Measurements from ENCODE around the gene GDPGP1. TPM values are rescaled to one million over a fixed set of nuclear protein-coding genes. Genes with fewer than 3 reads are reported as not detected.

The GDPGP1 gene
- total and polyA plus RNA-seq, 3 experiments from 2014 or later = 0.85 to 11.6 (median 10.3) TPM

DNA sequence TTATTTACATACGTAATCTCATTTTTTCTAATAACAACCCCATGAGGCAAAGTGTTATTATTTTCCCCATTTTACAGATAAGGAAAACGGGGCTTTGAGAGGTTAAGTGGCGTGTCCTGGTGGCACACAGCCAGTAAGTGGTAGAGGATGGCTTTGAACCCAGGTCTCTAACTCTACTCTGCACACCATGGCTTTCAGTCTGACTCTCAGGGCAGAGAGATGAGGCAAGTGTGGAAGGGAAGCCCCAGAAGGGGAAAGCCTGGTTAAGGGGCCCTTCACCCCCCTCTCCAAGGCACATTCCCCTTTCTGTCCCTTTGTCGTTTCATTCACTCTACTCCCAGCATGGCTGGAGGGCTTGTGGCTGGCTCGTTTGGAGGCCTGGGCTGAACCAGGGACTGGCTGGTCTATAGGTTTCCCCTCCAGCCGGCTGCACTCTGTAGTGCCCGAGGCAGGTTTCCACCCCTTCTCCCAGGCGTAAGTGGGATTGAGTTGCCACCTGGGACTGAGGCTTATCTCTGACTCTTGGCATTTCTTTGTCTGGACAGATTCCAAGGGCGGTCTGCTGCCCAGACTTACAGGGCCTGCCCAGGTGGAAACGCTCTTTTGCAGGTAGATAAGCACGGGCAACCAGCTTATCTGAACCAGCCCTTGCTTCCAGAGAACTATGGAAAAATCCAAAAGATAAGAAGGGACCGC is 20.7 kb upstream of the GDPGP1 start:
- Mint-ChIP-seq H3K4me1 (peaks cover 20 to 34% (median 32%) of the 10 kb centered on the region in 3 donors), H3K36me3 (peaks cover 0 to 12% (median 2%) of the 10 kb centered on the region in 3 donors), H3K9me3 (no peaks in the 10 kb centered on the region), H3K4me3 (no peak overlapping the region), H3K27ac (peak overlapping the region in 2 of 8 donors; percentile 42 to 68), H3K27me3 (no peaks in the 10 kb centered on the region)
- no peaks in the 10 kb centered on the region for H3K36me3 ChIP-seq (ENCODE audit: insufficient read depth, low read length)
- H3K9me3 ChIP-seq (ENCODE audit: low read length) = no peaks in the 10 kb centered on the region
- no peak for DNase-seq
- ChIA-PET CTCF (interaction anchor here (0.9 to 1.4 kb wide), 4 partner anchors 8 to 14 kb away, joined by 3 read pairs; partner anchors contain the start of gene SEMA4B), POLR2A (no interaction called here)
- no peaks in the 10 kb centered on the region for H3K27me3 ChIP-seq (ENCODE audit: insufficient read depth, low read length, poor library complexity, severe bottlenecking)
- no peak overlapping the region for H3K4me3 ChIP-seq (ENCODE audit: low read length)
- H3K4me1 ChIP-seq (ENCODE audit: insufficient read depth, low read length) = peaks cover 10% of the 10 kb centered on the region
- no peak overlapping the region for H3K27ac ChIP-seq (ENCODE audit: low read depth, low read length)

DNA sequence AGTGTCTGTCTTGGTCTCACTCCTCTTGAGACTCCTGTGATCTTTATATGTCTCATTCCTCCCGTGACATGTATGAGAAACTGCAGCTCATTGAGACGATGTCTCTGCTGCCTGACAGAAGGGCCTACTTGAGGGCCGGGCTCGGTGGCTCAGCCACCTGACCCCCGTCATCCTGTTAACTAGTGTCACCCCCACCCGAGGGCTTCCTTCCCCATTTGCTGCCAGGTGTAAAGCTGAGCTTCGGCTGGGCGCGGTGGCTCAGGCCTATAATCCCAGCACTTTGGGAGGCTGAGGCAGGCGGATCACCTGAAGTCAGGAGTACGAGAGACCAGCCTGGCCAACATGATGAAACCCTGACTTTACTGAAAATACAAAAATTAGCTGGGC is 20.2 kb upstream of the GDPGP1 start:
- Histone ChIP-seq H3K36me3 (ENCODE audit: insufficient read depth, low read length) (no peaks in the 10 kb centered on the region), H3K27ac (ENCODE audit: low read depth, low read length) (no peak overlapping the region), H3K4me3 (ENCODE audit: low read length) (no peak overlapping the region), H3K9me3 (ENCODE audit: low read length) (no peaks in the 10 kb centered on the region), H3K27me3 (ENCODE audit: insufficient read depth, low read length, poor library complexity, severe bottlenecking) (no peaks in the 10 kb centered on the region), H3K4me1 (ENCODE audit: insufficient read depth, low read length) (peaks cover 10% of the 10 kb centered on the region)
- CTCF ChIA-PET = interaction anchor here (0.9 to 1.4 kb wide), 3 partner anchors 13 to 73 kb away, joined by 3 to 4 read pairs (median 3); no protein-coding TSS in a partner anchor
- Mint-ChIP-seq H3K27me3 (no peaks in the 10 kb centered on the region), H3K4me1 (peaks cover 23 to 38% (median 36%) of the 10 kb centered on the region in 3 donors), H3K4me3 (no peak overlapping the region), H3K9me3 (no peaks in the 10 kb centered on the region), H3K27ac (peak overlapping the region in 2 of 8 donors; percentile 42 to 68), H3K36me3 (peaks cover 0 to 14% (median 2%) of the 10 kb centered on the region in 3 donors)
- DNase-seq = no peak
- POLR2A ChIA-PET = no interaction called here

DNA sequence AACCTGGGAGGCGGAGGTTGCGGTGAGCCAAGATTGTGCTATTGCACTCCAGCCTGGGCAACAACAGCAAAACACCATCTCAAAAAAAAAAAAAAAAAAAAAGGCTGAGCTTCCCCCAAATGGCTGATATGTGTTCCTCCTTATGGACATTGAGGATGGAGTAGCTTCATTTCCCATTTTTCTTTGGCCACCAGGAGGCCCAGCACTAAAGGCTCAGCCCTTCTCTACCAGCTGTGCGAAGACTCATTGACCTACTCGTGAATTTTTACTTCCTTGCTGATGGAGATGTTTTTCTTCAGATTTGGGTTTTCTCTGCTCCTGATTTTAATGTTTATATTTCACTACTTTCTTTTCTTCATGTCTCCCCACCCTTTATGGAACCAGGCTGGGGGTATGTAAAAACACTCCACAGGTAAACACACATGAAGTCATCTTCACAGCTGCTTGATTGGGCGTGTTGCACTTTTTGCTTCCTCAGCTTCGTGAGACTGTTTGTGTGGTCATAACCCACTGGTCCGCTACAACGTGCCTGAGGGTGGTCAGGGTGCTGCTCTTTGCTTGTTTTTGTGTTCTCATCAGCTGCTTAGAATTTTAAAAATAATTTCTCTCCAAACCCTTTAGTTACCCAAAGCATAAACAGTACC is 19.3 kb upstream of the GDPGP1 start:
- no peak for DNase-seq
- no peaks in the 10 kb centered on the region for H3K27me3 Mint-ChIP-seq
- H3K4me3 ChIP-seq (ENCODE audit: low read length) = no peak overlapping the region
- no peaks in the 10 kb centered on the region for H3K9me3 Mint-ChIP-seq
- H3K4me1 Mint-ChIP-seq = peaks cover 24 to 39% (median 32%) of the 10 kb centered on the region in 3 donors
- H3K4me1 ChIP-seq (ENCODE audit: insufficient read depth, low read length) = peaks cover 7% of the 10 kb centered on the region
- no peaks in the 10 kb centered on the region for H3K36me3 ChIP-seq (ENCODE audit: insufficient read depth, low read length)
- H3K27me3 ChIP-seq (ENCODE audit: insufficient read depth, low read length, poor library complexity, severe bottlenecking) = no peaks in the 10 kb centered on the region
- peaks cover 0 to 16% (median 3%) of the 10 kb centered on the region in 3 donors for H3K36me3 Mint-ChIP-seq
- POLR2A ChIA-PET = interaction anchor here (0.6 kb wide), 1 partner anchor 37 kb away, joined by 5 read pairs; no protein-coding TSS in a partner anchor
- no peak overlapping the region for H3K27ac ChIP-seq (ENCODE audit: low read depth, low read length)
- no peak overlapping the region for H3K4me3 Mint-ChIP-seq
- peak overlapping the region in 3 of 8 donors; percentile 15 to 29 (median 19) for H3K27ac Mint-ChIP-seq
- CTCF ChIA-PET = interaction anchor here (0.9 to 1.3 kb wide), 3 partner anchors 27 to 73 kb away, joined by 3 to 4 read pairs (median 3); no protein-coding TSS in a partner anchor
- H3K9me3 ChIP-seq (ENCODE audit: low read length) = no peaks in the 10 kb centered on the region

DNA sequence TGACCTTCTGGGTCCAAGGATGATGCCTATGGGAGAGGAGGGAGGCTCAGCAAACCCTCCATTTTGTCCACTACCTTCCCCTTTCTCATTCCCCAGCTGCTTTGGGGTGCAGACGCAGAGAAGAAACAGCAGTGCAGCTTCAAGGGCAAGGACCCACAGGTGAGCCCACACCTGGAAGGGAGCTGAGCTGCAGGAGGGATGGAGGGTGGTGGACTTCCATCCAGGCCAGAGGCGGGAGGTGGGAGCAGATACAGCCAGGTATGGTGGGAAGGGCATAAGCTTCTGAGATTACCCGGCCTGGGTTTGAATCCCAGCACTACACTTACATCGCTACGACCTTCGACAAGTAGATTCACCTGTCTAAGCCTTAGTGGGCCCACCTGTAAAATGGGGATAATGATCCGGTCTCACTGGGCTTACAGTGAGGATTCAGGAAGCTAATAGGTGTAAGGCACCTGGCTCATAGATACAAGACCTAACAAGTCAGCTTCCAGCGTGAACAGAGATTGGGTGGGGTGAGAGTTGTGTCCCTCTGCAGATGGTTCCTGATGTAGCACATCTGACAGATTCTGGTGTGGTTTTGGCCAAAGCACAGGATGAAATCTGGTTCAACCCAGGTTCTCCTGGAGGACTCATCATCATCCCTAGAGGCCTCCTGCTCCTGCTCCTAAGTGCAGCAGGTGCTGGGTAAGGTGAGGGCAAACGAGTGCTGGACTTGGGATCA is 16.2 kb upstream of the GDPGP1 start:
- no peaks in the 10 kb centered on the region for H3K27me3 ChIP-seq (ENCODE audit: insufficient read depth, low read length, poor library complexity, severe bottlenecking)
- ChIA-PET CTCF (interaction anchor here (0.9 to 2.1 kb wide), 4 partner anchors 13 to 67 kb away, joined by 3 to 9 read pairs (median 3); no protein-coding TSS in a partner anchor), POLR2A (no interaction called here)
- H3K4me1 ChIP-seq (ENCODE audit: insufficient read depth, low read length) = no peaks in the 10 kb centered on the region
- no peak for DNase-seq
- H3K27ac Mint-ChIP-seq = peak overlapping the region in 2 of 8 donors; percentile 32 to 51
- no peaks in the 10 kb centered on the region for H3K9me3 Mint-ChIP-seq
- H3K36me3 Mint-ChIP-seq = peaks cover 0 to 16% (median 3%) of the 10 kb centered on the region in 3 donors
- H3K27me3 Mint-ChIP-seq = no peaks in the 10 kb centered on the region
- peaks cover 11 to 26% (median 19%) of the 10 kb centered on the region in 3 donors for H3K4me1 Mint-ChIP-seq
- no peak overlapping the region for H3K27ac ChIP-seq (ENCODE audit: low read depth, low read length)
- H3K9me3 ChIP-seq (ENCODE audit: low read length) = no peaks in the 10 kb centered on the region
- no peaks in the 10 kb centered on the region for H3K36me3 ChIP-seq (ENCODE audit: insufficient read depth, low read length)
- H3K4me3 ChIP-seq (ENCODE audit: low read length) = no peak overlapping the region
- H3K4me3 Mint-ChIP-seq = no peak overlapping the region

DNA sequence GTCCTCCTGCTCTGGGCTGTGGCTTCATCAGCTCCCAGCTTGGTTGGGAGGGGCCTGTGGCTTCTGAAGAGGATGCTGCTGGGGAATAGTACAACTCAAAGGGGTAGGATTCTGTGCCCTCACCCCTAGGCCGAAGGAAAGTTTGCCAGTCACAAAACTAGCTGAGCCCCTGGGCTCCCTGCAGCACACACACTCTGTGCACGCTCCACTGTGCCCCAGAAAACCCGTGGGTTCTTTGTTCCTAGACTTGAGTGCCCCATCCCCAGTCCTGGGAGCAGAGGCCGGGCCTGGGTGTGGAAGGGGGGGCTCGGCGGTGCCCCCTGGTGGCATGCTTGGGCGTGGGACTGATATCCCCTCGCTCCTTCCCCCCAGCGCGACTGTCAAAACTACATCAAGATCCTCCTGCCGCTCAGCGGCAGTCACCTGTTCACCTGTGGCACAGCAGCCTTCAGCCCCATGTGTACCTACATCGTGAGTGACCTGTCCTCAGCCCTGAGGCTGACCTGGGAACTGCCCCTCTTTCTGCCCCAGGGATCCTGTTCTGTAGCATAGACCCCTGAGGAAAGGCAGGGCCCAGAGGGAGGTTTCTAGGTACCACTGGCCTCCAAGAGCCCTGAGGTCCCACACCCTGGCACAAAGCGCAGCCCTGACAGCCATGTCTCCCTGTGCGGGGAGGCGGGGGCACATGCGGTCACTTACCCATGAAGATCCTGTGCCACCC is 14.4 kb upstream of the GDPGP1 start:
- H3K27ac Mint-ChIP-seq = peak overlapping the region in 1 of 8 donors; percentile 38
- H3K27ac ChIP-seq (ENCODE audit: low read depth, low read length) = no peak overlapping the region
- POLR2A ChIA-PET = interaction anchor here (0.6 kb wide), 1 partner anchor 10 kb away, joined by 4 read pairs; no protein-coding TSS in a partner anchor

DNA sequence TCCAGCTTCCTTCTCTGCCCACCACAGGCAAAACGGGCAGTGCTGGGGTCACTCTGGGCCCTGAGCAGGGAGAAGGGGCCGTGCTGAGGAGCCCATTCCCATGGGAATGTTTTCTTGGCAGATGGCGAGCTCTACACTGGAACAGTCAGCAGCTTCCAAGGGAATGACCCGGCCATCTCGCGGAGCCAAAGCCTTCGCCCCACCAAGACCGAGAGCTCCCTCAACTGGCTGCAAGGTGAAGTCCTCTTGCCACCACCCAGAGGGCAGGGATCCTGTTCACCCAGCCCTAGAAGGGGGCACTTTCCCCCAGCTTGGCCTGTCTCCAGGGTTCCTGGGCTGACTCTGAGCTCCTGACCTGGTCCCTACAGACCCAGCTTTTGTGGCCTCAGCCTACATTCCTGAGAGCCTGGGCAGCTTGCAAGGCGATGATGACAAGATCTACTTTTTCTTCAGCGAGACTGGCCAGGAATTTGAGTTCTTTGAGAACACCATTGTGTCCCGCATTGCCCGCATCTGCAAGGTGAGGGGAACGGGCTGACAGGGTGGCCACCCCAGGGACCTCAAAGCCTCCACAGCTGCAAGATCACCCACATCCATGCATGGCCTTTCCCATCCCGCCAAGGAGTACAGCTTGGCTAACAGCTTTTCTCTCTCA is 12.6 kb upstream of the GDPGP1 start:
- peaks cover 6 to 17% (median 8%) of the 10 kb centered on the region in 3 donors for H3K4me1 Mint-ChIP-seq
- CTCF ChIA-PET = interaction anchor here (0.9 to 1.9 kb wide), 10 partner anchors 9 to 122 kb away, joined by 3 to 10 read pairs (median 3); partner anchors contain the start of genes CIB1, GDPGP1 and SEMA4B
- Histone ChIP-seq H3K27me3 (ENCODE audit: insufficient read depth, low read length, poor library complexity, severe bottlenecking) (no peaks in the 10 kb centered on the region), H3K4me1 (ENCODE audit: insufficient read depth, low read length) (no peaks in the 10 kb centered on the region), H3K36me3 (ENCODE audit: insufficient read depth, low read length) (no peaks in the 10 kb centered on the region), H3K9me3 (ENCODE audit: low read length) (no peaks in the 10 kb centered on the region), H3K27ac (ENCODE audit: low read depth, low read length) (no peak overlapping the region), H3K4me3 (ENCODE audit: low read length) (no peak overlapping the region)
- peaks cover 0 to 41% (median 4%) of the 10 kb centered on the region in 3 donors for H3K36me3 Mint-ChIP-seq
- no peaks in the 10 kb centered on the region for H3K27me3 Mint-ChIP-seq
- DNase-seq = no peak
- no peaks in the 10 kb centered on the region for H3K9me3 Mint-ChIP-seq
- H3K4me3 Mint-ChIP-seq = no peak overlapping the region
- POLR2A ChIA-PET = no interaction called here
- peak overlapping the region in 1 of 8 donors; percentile 33 for H3K27ac Mint-ChIP-seq

More for the DNA sequence above, 14.4 kb upstream of the GDPGP1 start:
- Histone ChIP-seq H3K4me1 (ENCODE audit: insufficient read depth, low read length) (no peaks in the 10 kb centered on the region), H3K27me3 (ENCODE audit: insufficient read depth, low read length, poor library complexity, severe bottlenecking) (no peaks in the 10 kb centered on the region), H3K36me3 (ENCODE audit: insufficient read depth, low read length) (no peaks in the 10 kb centered on the region), H3K9me3 (ENCODE audit: low read length) (no peaks in the 10 kb centered on the region), H3K4me3 (ENCODE audit: low read length) (no peak overlapping the region)
- peak; percentile 35 to 73 (median 44) for DNase-seq
- Mint-ChIP-seq H3K36me3 (peaks cover 0 to 28% (median 3%) of the 10 kb centered on the region in 3 donors), H3K27me3 (no peaks in the 10 kb centered on the region), H3K9me3 (no peaks in the 10 kb centered on the region), H3K4me3 (no peak overlapping the region), H3K4me1 (peaks cover 11 to 25% (median 12%) of the 10 kb centered on the region in 3 donors)
- CTCF ChIA-PET = interaction anchor here (0.8 to 2.1 kb wide), 6 partner anchors 8 to 69 kb away, joined by 3 to 9 read pairs (median 3); no protein-coding TSS in a partner anchor

DNA sequence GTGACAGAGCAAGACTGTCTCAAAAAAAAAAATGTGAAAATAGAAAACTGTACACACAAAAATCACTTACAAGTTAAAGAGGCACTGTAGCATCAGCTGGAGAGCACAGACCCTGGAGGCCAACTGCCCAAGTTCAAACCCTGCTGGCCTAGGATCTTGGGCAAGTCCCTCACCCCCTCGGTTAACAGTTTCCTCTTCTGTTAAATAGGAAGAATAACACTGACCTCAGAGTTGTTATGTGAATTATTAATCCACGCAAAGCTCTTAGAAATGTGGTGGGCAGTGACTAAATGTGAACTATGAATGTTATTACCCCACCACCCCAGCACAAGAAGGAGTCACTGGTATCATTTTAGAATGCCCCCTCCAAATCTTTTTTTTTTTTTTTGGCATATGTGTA is 11.5 kb upstream of the GDPGP1 start:
- Histone ChIP-seq H3K27ac (ENCODE audit: low read depth, low read length) (no peak overlapping the region), H3K4me3 (ENCODE audit: low read length) (no peak overlapping the region), H3K36me3 (ENCODE audit: insufficient read depth, low read length) (peaks cover 5% of the 10 kb centered on the region), H3K4me1 (ENCODE audit: insufficient read depth, low read length) (no peaks in the 10 kb centered on the region), H3K27me3 (ENCODE audit: insufficient read depth, low read length, poor library complexity, severe bottlenecking) (no peaks in the 10 kb centered on the region), H3K9me3 (ENCODE audit: low read length) (no peaks in the 10 kb centered on the region)
- H3K4me1 Mint-ChIP-seq = peaks cover 6 to 11% (median 8%) of the 10 kb centered on the region in 3 donors
- peaks cover 0 to 46% (median 4%) of the 10 kb centered on the region in 3 donors for H3K36me3 Mint-ChIP-seq
- ChIA-PET CTCF (interaction anchor here (1.4 kb wide), 1 partner anchor 28 kb away, joined by 3 read pairs; no protein-coding TSS in a partner anchor), POLR2A (no interaction called here)
- no peak for DNase-seq
- H3K4me3 Mint-ChIP-seq = no peak overlapping the region
- H3K27ac Mint-ChIP-seq = no peak overlapping the region
- no peaks in the 10 kb centered on the region for H3K27me3 Mint-ChIP-seq
- no peaks in the 10 kb centered on the region for H3K9me3 Mint-ChIP-seq
